Activated naive CD8-positive, alpha-beta T cell treated with anti-CD3 and anti-CD28 coated beads for 36 hours (primary cell): ENCODE results near the gene PAPLN. TPM values are rescaled to one million over a fixed set of nuclear protein-coding genes. Genes with fewer than 3 reads are reported as not detected.

Experiments used
- DNase-seq: peaks from one replicate; pipeline ENCODE4 v3.0.0; 2021
- H3K27ac Mint-ChIP-seq: one replicate; pipeline ENCODE4 v1.8.0; 2022; ENCODE audit warnings: mild to moderate bottlenecking, moderate library complexity, mixed read lengths
- H3K27me3 Mint-ChIP-seq: one replicate; pipeline ENCODE4 v1.8.0; 2022; ENCODE audit warnings: mild to moderate bottlenecking, mixed read lengths
- H3K36me3 Mint-ChIP-seq: one replicate; pipeline ENCODE4 v1.8.0; 2021; ENCODE audit warnings: mild to moderate bottlenecking, mixed read lengths
- H3K4me1 Mint-ChIP-seq: one replicate; pipeline ENCODE4 v1.8.0; 2021; ENCODE audit warnings: mixed read lengths
- H3K4me3 Mint-ChIP-seq: one replicate; pipeline ENCODE4 v1.8.0; 2022; ENCODE audit warnings: mild to moderate bottlenecking, moderate library complexity, mixed read lengths
- H3K9me3 Mint-ChIP-seq: one replicate; pipeline ENCODE4 v1.8.0; 2022; ENCODE audit warnings: mixed read lengths
- total RNA-seq, 2 experiments: library from RNA; stranded (reverse); gene quantifications; one replicate each; pipeline ENCODE4 v1.2.3, GENCODE V29; 2021

Gene PAPLN
- total RNA-seq, 2 experiments from 2014 or later, result 0.10 to 0.36 TPM

DNA sequence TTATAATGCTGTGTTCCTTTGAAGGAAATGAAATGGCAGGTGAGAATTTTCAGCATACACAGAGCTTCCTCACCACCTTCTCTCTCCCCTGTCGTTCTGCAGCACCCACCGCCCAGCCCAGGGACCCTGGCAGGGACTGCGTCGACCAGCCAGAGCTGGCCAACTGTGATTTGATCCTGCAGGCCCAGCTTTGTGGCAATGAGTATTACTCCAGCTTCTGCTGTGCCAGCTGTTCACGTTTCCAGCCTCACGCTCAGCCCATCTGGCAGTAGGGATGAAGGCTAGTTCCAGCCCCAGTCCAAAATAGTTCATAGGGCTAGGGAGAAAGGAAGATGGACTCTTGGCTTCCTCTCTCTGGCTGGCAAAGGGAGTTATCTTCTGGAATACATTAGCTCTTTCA, 35.1 kb downstream of the PAPLN start:
- Mint-ChIP-seq H3K27me3 (peaks cover 11% of the 10 kb centered on the region), H3K9me3 (no peaks in the 10 kb centered on the region), H3K36me3 (no peaks in the 10 kb centered on the region), H3K4me1 (peaks cover 7% of the 10 kb centered on the region), H3K4me3 (no peak overlapping the region), H3K27ac (no peak overlapping the region)
- no peak for DNase-seq

DNA sequence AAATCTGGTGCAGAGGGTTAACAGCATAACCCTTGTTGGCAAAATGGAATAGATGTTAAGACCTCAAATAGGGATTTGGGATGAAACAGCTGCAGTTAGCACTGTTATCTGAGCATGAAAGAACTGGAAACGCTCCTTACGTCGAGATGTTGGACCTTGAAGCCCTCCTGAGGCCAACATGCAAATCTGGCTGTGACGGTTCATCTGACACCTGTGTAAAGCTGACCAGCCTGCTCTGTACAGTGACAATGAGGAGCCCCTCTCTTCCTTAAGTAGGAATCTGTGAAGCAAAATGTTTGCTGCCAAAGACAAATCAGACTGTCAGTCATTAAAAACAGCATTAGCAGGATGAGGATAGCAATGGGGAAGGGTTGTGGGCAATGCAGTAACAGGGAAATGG, 36.5 kb downstream of the PAPLN start:
- no peak overlapping the region for H3K27ac Mint-ChIP-seq
- no peak overlapping the region for H3K4me3 Mint-ChIP-seq
- H3K36me3 Mint-ChIP-seq, result no peaks in the 10 kb centered on the region
- H3K4me1 Mint-ChIP-seq, result peaks cover 7% of the 10 kb centered on the region
- H3K27me3 Mint-ChIP-seq, result peaks cover 9% of the 10 kb centered on the region
- DNase-seq, result no peak
- no peaks in the 10 kb centered on the region for H3K9me3 Mint-ChIP-seq

DNA sequence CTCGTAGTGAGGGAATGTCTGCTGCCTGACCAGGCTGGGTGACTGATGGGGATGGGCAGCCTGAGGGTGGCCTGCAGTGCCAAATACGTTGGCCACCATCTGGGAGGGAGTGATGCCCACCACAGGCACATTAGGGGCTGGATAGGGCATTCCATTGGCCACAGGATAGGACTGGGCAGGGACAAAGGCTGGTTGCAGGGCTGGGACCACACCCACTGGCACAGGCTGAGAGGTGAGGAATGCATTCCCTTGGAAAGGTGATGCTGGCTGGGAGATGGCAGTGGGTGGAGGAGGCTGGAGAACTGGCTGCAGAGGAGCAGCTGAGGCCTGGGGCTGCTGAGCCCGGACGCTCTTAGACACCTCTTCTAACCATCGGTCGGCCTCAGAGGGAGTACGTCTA, 39.5 kb downstream of the PAPLN start:
- DNase-seq, result no peak
- Mint-ChIP-seq H3K27ac (no peak overlapping the region), H3K4me3 (no peak overlapping the region), H3K4me1 (no peaks in the 10 kb centered on the region), H3K36me3 (peaks cover under 1% of the 10 kb centered on the region), H3K9me3 (no peaks in the 10 kb centered on the region), H3K27me3 (no peaks in the 10 kb centered on the region)

DNA sequence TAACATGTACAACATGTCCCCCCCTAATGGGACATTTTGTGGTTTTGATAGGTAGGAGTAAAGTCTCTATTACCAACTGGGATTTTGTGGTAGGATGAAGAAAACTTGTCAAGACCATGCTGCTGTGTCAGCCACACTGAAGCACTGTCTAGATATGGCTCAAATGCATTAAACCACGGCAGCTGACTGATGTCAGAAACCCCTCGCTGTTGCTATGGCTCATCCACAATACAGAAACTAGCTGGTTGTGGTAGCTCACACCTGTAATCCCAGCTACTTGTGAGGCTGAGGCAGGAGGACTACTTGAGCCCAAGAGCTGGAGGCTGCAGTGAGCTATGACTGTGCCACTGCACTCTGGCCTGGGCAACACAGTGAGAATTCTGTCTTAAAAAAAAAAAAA, 40.1 kb downstream of the PAPLN start:
- H3K27ac Mint-ChIP-seq, result no peak overlapping the region
- H3K4me3 Mint-ChIP-seq, result no peak overlapping the region

DNA sequence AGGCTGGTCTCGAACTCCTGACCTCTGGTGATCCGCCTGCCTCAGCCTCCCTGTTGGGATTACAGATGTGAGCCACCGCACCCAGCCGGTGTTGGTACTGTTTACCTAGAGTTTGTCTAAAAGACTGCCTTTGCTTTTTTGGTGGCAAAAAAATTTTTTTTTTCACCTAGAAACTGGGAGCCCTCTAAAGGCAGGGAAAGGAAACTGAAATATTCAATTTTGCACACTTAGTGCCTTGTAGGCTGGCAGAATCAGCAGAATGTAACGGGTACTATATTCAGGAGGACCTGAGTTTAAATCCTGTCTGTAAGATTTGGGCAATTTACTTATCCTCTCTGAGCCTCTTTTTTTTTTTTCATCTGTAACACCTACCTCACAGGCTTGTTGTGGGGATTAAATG, 43.6 kb downstream of the PAPLN start:
- H3K36me3 Mint-ChIP-seq, result peaks cover 7% of the 10 kb centered on the region
- no peak overlapping the region for H3K4me3 Mint-ChIP-seq
- DNase-seq, result no peak
- no peak overlapping the region for H3K27ac Mint-ChIP-seq
- no peaks in the 10 kb centered on the region for H3K9me3 Mint-ChIP-seq
- no peaks in the 10 kb centered on the region for H3K4me1 Mint-ChIP-seq
- H3K27me3 Mint-ChIP-seq, result no peaks in the 10 kb centered on the region

More for the DNA sequence above, 40.1 kb downstream of the PAPLN start:
- DNase-seq, result no peak
- H3K9me3 Mint-ChIP-seq, result no peaks in the 10 kb centered on the region
- H3K36me3 Mint-ChIP-seq, result peaks cover 4% of the 10 kb centered on the region
- H3K27me3 Mint-ChIP-seq, result no peaks in the 10 kb centered on the region
- H3K4me1 Mint-ChIP-seq, result no peaks in the 10 kb centered on the region

DNA sequence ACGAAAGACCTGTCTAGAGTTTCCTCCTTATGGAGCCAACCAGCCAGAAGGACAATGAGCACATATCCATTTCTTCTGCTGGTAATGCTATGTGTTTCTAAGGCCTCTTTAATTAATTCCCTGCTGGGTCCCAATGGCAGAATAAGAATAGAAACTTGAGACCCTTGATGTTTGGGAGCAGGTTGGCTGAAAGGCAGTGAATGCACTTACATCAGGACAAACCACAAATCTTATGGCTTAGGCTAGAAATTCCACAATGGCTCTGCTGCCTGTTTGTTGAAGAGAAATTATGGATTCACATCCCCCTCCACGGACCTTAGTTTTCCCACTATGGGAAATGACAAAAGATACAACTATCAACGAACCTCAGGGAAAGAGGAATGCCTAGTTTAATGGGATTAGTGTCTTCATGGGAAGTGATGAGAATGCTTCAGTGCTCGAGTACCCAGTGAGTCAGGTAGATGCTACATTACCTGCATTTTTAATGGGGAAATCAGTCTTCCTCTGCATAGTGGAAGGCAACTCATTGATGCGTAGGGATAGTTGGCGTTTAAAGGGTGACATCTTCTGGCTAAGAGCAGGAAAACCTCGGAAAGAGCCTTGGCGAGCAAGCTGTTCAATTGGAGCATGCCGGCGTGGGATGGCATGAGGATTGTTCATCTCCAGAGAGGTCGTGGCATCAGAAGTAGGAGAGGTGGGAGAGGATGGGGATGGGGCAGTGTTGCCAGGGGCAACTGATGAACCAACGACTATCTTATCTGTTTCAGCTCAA, 46.5 kb downstream of the PAPLN start:
- no peaks in the 10 kb centered on the region for H3K9me3 Mint-ChIP-seq
- H3K4me1 Mint-ChIP-seq, result peaks cover under 1% of the 10 kb centered on the region
- H3K27ac Mint-ChIP-seq, result no peak overlapping the region
- no peaks in the 10 kb centered on the region for H3K27me3 Mint-ChIP-seq
- no peak for DNase-seq
- no peak overlapping the region for H3K4me3 Mint-ChIP-seq
- H3K36me3 Mint-ChIP-seq, result peaks cover 7% of the 10 kb centered on the region

DNA sequence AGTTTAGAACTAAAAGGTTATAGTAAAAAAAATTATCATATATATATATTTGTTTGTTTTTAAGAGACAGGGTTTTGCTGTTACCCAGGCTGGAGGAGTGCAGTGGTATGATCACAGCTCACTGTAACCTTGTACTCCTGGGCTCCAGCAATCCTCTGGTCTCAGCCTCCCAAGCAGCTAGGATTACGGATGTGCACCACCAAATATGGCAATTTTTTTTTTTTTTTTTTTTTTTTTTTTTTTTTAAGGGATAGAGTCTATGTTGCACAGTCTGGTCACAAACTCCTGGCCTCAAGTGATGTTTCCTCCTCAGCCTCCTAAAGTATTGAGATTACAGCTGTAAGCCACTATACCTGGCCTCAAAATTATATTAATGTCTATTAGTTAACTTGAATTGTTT, 48.7 kb downstream of the PAPLN start:
- peaks cover 7% of the 10 kb centered on the region for H3K36me3 Mint-ChIP-seq
- H3K27me3 Mint-ChIP-seq, result no peaks in the 10 kb centered on the region
- no peak for DNase-seq
- H3K4me1 Mint-ChIP-seq, result peaks cover 21% of the 10 kb centered on the region
- H3K27ac Mint-ChIP-seq, result no peak overlapping the region
- H3K4me3 Mint-ChIP-seq, result no peak overlapping the region
- H3K9me3 Mint-ChIP-seq, result no peaks in the 10 kb centered on the region

DNA sequence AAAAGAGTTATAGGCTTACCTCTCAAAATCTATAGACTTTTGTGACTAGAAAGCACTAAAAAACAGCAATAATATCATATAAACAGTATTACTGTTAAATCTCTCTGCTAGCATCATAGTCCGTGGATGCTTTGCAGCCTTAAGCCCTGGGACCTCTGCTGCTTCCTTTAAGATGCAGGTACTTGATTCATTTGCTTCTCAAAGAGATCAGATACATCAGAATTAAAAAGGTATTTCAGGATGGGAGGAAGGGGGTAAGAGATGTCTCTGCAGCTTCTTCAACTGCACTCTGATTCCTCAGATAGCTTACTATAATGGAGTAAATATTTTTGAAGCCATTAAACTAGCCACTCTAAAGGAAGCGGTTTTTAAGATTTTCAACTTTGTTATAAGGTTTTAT, 49.3 kb downstream of the PAPLN start:
- no peak overlapping the region for H3K27ac Mint-ChIP-seq
- peaks cover 8% of the 10 kb centered on the region for H3K36me3 Mint-ChIP-seq
- no peaks in the 10 kb centered on the region for H3K9me3 Mint-ChIP-seq
- H3K4me3 Mint-ChIP-seq, result no peak overlapping the region
- no peak for DNase-seq
- no peaks in the 10 kb centered on the region for H3K27me3 Mint-ChIP-seq
- peaks cover 22% of the 10 kb centered on the region for H3K4me1 Mint-ChIP-seq

DNA sequence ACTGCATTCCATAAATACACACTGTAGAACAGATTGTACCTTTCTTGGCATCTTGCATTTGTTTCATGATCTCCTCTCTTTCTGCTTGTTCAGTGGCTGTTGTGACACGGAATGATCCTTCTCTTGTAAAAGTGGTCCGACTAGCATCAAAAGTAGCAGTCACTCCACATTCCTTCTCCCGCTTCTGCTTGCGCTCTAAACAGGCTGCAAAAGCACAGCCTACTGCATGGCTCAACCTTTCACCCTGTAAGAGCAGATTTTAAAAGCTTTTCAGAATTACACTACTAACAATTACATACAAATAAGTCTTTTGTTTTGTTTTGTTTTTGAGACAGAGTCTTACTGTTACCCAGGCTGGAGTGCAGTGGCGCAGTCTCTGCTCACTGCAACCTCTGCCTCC, 49.8 kb downstream of the PAPLN start:
- H3K27ac Mint-ChIP-seq, result no peak overlapping the region
- H3K4me3 Mint-ChIP-seq, result no peak overlapping the region
- H3K4me1 Mint-ChIP-seq, result peaks cover 26% of the 10 kb centered on the region
- no peaks in the 10 kb centered on the region for H3K9me3 Mint-ChIP-seq
- H3K36me3 Mint-ChIP-seq, result peaks cover 9% of the 10 kb centered on the region
- DNase-seq, result no peak
- no peaks in the 10 kb centered on the region for H3K27me3 Mint-ChIP-seq

DNA sequence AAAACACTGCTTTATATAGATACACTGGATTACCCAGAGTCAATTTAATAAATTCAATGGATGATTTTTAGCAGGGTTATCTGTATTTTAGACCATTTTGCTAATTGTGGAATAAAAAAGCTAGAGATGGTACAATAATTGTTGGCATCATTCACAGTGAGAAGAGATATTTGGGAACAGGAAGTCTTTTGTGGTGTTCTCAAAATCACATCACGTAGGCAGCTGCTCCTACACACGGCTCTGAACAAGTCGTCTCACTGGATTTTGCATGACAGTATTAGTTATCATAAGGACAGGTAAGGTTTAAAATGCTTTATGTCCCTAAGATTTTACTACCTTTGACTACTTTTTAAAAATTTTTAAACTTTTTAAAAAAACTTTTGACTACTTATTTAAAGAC, 52.0 kb downstream of the PAPLN start:
- Mint-ChIP-seq H3K27ac (no peak overlapping the region), H3K27me3 (no peaks in the 10 kb centered on the region), H3K9me3 (no peaks in the 10 kb centered on the region), H3K36me3 (peaks cover 7% of the 10 kb centered on the region), H3K4me3 (no peak overlapping the region), H3K4me1 (peaks cover 33% of the 10 kb centered on the region)
- no peak for DNase-seq

DNA sequence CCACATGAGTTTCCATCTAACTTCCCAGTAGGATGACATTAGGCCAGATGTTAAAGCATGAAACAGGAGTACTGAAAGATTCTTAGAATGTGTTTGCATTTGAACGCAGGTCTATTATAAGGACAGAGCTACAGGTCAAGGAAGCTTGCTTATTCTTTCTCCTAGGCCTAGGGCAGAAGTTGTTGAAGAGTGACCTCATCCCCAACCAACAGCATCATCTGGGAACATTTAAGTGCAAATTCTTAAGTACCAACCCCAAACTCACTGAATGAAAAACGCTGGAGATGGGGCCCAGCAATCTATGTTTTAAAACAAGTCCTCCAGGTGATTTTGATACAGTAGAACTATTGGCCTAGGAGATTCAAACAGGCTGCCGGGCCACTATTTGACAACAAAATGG, 52.4 kb downstream of the PAPLN start:
- Mint-ChIP-seq H3K4me3 (no peak overlapping the region), H3K9me3 (no peaks in the 10 kb centered on the region), H3K27me3 (no peaks in the 10 kb centered on the region), H3K4me1 (peaks cover 33% of the 10 kb centered on the region), H3K27ac (peak overlapping the region; percentile 51), H3K36me3 (peaks cover 7% of the 10 kb centered on the region)
- no peak for DNase-seq

DNA sequence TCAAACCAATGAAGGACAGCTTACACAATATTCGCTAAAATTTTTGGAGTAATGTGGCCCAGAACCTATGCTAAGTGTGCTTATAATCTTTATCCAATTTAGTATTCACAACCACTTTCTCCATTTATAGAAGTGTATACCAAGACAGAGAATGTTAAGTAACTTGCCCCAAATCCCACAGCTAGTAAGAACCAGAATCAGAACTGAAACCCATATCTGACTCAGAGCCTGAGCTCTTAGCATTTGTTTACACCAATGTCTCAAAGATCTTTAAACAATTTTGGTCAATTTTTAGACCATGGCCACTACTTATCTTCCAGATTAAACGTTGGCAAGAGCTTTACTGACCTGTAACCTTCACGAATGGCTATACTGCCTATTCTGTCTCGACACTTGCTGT, 53.0 kb downstream of the PAPLN start:
- no peaks in the 10 kb centered on the region for H3K9me3 Mint-ChIP-seq
- H3K27ac Mint-ChIP-seq, result peak overlapping the region; percentile 51
- H3K4me3 Mint-ChIP-seq, result no peak overlapping the region
- DNase-seq, result no peak
- H3K4me1 Mint-ChIP-seq, result peaks cover 33% of the 10 kb centered on the region
- no peaks in the 10 kb centered on the region for H3K27me3 Mint-ChIP-seq
- peaks cover 5% of the 10 kb centered on the region for H3K36me3 Mint-ChIP-seq

DNA sequence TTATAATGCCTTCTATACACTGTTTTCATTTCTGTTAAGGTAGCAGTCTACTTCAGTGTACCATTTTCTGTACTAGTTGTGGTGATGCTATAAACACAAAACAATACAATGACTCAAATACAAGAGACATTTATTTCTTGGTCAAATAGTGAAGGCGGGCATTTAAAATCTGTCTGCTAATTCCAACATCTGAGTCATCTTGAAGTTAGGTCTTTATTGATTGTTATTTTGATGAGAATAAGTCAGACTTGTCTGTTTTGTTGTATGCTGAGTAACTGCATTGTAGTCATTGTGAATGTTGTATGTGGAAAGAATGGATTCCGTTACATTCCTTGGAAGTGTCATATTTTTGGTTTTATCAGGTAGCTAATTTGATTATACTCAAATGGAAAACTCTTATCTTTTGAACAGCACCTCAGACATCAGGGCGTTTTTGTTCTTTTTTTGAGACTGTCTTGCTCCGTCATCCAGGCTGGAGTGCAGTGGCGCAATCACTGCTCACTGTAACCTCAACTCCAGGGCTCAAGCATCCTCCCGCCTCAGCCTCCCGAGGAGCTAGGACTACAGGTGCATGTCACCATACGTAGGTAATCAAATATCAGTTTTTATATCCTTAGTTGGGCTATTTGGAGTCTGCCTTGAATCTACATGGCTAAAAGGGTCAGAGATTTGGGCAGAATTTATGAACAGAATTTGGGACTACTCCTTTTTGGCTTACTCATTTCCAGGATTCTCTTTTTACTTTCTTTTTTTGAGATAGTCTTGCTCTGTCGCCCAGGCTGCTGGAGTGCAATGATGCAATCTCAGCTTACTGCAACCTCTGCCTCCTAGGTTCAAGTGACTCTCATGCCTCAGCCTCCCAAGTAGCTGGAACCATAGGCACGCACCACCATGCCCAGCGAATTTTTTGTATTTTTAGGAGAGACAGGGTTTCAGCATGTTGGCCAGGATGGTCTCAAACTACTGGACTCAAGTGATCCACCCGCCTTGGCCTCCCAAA, 56.8 kb downstream of the PAPLN start:
- no peak overlapping the region for H3K27ac Mint-ChIP-seq
- no peaks in the 10 kb centered on the region for H3K9me3 Mint-ChIP-seq
- H3K4me1 Mint-ChIP-seq, result peaks cover 30% of the 10 kb centered on the region
- DNase-seq, result no peak
- H3K4me3 Mint-ChIP-seq, result no peak overlapping the region
- peaks cover 5% of the 10 kb centered on the region for H3K36me3 Mint-ChIP-seq
- H3K27me3 Mint-ChIP-seq, result no peaks in the 10 kb centered on the region

DNA sequence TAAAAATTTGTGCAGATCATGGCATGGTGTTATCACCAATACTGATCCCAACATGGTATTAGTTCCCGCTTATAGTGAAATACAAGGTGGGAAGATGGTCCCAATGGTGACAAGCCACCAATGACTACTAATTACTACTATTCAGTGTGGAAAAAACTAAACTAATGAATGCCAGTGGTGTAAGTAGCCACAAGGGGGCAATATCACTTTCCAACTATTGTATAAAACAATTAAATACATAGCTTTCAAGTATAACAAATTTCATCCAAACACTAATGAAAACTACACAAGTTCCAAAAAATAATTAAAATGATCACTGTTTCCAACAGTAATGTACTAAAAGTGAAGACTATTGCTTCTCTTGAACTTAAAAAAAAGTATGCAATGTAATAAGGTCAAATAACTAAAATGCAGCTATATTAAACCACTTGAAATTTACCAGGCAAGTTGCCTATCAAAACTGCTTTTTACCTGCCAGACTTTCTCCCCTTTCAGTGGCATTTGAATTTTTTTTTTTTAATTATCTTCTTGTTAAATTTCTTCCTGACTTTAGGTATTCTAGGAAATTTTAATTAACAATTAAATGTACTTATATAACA, 58.0 kb downstream of the PAPLN start:
- H3K9me3 Mint-ChIP-seq, result no peaks in the 10 kb centered on the region
- no peak overlapping the region for H3K4me3 Mint-ChIP-seq
- H3K36me3 Mint-ChIP-seq, result peaks cover 5% of the 10 kb centered on the region
- no peak overlapping the region for H3K27ac Mint-ChIP-seq
- H3K27me3 Mint-ChIP-seq, result no peaks in the 10 kb centered on the region
- DNase-seq, result no peak
- H3K4me1 Mint-ChIP-seq, result peaks cover 18% of the 10 kb centered on the region

DNA sequence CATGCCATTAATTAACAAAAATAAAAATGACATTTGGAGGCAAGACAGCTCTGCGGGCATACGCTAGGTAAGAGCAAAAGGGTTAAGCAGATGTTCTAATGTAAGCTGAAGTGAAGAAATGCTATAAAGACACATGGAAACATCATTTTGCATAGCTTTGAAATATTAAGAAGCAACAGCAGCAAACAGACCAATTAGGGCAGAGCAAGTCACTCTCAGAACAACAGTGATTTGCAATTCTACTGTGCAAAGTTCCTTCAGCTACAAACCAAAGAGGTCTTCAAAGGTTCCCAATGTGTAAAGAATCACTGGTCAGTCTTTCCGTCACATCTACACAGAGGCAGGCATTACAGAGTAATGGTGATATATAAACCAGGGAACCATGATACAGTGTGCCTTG, 68.2 kb downstream of the PAPLN start:
- peaks cover 6% of the 10 kb centered on the region for H3K4me1 Mint-ChIP-seq
- DNase-seq, result no peak
- no peak overlapping the region for H3K27ac Mint-ChIP-seq
- no peaks in the 10 kb centered on the region for H3K9me3 Mint-ChIP-seq
- peaks cover 5% of the 10 kb centered on the region for H3K36me3 Mint-ChIP-seq
- H3K4me3 Mint-ChIP-seq, result no peak overlapping the region
- H3K27me3 Mint-ChIP-seq, result no peaks in the 10 kb centered on the region
